DMS 273 treated with DMSO at 0.1 percent for 48 hours (cell line): ENCODE measurements around the gene CMSS1.

Source experiments
- DNase-seq: peaks from one replicate; lab custom pipeline; 2025; lab: John Stamatoyannopoulos, UW

CMSS1 gene

DNA sequence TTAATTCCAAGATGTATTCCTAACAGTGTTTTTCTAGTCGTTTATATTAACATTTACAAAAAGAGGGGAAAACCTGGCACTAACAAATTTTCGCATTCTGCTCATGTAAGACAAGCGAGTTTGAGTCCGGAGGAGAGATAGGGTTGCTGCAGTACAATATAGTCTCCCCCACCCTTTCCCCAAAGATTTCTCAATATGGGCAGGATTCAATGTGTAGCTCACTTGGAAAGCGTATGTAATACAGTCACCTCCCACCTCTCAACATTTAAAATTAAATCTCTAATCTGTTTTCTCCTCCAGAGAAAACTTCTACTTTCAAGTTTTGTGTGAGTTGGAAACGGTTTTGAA, 57.9 kb downstream of the CMSS1 start:
- DNase-seq = no peak

DNA sequence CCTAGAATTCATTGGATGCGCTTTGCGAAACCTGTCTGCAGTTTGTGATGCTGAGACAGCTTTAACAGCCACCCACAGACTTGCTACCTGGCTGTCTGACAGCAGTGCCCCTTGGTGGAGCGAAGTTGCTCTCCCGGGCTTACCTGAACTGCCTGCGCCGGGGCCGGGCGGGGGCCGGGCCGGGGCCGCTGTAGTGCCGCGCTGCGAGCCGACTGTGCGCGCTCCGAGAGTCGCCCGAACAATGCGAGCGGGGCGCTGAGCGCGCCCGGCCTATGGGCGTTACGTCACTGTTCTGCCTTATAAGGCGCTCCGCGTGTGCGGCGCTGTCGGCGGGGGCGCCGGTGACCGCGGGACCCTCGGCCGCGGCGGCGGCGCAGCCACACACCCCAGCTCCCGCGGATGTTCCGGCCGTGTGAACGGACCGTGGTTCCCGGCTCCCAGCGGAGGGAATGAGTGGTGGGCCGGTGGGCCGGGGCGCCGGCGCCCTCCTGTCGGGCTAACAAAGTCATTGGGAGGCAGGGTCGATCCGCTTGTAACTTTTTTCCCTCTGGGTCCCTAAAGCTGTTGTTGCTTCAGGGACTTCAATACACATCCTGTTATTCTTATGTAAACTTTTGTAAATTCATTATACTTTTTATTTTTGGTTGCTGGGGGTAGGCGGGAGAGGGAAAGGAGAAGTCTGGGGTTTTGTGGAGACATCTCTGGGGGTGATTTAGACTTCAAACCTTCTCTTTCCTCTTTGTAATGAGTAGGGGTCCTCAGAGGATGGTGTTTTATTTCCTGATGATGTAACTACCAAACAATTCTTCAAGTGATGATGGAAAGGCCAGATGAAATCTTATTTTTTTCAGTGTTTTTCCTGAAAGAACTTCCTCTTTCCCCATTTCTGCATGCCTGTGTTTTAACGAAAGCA, 58.5 kb downstream of the CMSS1 start:
- no peak for DNase-seq

DNA sequence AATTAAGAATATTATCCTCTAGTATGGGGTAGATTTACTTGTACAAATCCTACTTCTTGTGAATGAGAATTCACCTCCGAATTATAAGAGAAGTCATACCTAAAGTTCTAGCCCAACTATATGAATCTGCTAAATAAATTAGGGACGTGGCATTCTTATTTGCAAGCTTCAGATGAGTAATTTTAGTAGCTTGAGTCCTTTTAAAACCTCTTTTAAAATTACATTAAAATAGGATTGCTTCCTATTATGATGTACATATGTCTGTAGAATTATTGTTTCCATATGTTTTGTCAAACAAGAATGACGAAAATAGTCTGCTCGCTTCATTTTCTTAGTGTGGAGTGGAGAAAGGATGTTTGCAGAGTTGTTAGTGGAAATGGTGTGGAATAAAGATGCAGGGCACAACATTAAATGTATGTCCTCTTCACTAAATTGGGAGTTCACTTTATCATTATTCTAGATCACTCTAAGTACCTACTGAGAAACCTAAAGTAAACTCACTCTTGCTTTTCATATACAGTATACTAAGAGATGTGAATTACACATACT, 59.4 kb downstream of the CMSS1 start:
- DNase-seq = no peak

DNA sequence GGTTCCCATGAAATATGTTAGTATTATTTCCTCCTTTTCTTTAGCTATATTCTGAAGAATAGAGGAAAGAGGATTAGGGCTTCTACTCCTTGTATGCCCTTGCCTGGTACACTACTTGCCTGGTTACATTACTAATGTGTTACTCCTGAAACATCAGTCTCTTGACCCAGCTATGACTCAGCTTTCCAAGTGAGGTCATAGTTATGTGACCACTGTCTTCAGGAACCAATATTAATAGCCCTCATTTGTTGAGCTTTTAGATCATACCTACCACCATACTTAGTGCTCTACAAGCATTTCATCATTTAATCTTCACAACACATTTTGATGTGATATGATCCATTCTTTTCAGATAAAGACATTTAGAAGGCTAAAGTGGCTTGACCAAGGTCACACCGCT, 60.3 kb downstream of the CMSS1 start:
- DNase-seq = no peak

DNA sequence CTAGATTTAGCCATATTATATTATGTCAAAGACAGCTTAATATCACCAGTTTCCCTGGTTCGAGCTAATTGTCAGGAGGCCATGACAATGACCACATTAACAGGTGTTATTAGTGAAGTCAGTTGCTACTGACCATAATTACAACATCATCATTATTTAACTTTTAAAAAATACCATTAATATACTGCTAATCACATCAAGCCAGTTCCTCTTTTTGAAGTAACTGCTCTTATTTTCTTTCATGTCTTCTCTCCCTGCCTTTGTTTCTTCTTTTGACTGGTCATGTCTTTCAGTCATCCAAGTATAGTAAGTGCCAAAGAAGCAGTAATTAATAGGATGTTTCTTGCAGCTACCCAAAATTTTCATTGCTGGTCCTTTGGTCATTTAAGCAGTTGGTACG, 61.6 kb downstream of the CMSS1 start:
- no peak for DNase-seq

DNA sequence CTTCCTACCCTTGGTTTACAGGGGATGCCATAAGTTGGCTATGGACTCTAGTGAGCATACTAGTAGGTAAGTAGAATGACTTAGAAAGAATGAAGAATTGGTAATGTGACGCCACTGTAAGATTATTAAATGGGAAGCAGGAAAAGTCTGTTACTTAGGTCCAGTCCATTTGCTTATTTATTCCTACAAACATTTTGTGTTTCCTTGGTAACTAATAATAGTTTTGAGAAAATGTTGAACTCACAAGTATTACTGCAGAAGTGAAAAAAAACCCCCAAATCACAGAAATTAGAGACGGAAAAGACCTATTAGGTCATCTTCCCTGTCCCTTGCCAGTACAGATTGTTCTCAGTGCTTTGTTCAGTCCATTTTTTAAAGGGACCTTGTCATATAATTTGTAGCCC, 63.5 kb downstream of the CMSS1 start:
- no peak for DNase-seq

DNA sequence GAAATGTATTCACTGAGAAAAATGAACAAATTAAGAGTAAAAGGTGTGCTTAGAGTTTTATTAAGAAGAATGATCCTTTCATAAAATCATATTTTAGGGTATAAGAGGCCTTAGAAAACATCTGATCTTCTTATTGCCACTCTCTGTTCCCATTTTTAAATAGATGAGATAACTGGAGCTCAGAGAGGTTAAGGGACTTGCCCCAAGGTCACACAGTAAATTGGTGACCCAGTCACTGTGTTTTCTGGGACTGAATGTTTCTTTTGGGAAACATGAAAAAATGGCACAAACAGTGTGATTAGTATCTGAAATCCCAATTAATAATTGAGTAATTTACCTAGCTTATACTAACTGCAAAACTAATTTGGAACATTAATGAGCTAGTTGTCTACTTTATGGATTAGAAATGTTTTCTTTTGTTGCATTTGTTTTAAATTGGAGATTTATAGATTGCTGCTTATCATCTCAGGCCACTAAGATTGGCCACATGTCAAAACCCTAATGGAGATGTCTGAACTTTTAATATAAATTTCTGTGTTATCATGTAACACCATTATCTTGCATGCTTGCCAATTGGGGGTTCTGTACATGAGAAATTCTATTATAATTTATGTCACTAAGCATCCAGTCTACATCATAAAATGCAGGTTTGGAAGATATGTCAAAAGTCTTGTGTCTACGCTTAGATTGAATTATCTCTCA, 64.9 kb downstream of the CMSS1 start:
- DNase-seq = no peak

DNA sequence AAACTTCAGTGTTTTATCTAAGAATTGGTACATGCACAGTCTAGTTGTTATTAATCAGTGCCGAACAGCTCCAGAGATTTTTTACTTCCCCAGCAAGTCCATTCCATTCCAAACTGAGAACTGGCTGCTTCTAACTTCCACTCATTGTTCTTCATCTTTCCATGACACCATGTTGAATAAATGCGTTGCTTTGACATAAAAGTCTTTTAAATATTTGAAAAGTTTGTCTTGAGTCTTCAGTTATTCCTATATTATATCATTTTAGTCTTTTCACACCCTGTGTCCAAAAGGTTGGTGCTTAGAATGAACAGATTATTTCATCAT, 65.4 kb downstream of the CMSS1 start:
- no peak for DNase-seq

DNA sequence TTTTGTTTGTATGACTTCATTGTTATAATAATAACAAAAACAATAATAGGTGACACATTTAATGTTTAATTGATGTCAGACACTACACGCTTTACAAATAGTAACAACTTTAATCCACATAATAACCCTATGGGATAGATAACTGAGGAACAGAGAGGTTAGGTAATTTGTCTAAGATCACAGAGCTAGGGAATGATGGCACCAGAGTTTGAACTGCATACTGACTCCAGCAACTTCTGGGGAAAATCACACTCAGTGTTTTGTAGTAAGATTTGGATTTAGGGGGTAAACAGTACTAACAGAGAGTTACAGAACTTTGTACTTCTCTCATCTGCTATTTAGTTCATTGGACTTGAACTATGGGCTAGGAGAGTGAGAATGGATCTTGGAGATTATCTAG, 66.0 kb downstream of the CMSS1 start:
- DNase-seq = no peak

DNA sequence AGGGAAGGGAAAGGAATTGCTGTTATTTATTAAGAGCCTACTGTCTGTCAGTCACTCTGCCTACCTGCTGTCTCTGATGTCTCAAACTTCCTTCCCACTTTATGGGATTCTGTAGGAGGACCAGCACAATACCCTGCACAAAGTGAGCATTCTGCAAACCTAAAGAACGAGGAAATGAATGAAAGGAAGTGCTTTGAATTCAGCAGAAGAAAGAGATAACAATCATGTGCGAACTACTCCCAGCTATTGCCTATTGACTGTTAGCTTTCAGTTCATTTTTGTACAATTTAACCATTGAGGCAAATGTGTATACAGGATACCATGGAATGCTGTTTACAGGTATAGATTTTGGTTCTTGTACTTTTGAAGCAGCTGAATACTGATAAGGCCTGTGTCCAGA, 66.8 kb downstream of the CMSS1 start:
- no peak for DNase-seq

DNA sequence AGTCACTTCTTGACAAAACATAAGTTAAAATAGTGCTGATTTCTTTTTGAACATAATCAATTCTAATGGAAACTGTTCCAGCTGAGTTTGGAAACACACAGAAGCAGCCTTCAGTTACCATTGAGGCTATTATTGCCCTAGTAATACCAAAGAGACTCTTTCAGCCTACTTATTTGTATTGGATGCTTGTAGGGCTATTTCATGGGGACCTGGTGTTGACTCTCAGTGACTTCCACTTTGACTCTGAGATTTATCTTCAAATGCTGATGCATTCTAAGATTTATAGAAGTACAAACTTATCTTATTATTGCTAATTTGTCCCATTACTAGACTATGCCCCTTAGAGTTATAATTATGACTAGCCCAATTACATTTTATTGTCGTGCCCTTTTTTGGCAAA, 67.4 kb downstream of the CMSS1 start:
- no peak for DNase-seq

DNA sequence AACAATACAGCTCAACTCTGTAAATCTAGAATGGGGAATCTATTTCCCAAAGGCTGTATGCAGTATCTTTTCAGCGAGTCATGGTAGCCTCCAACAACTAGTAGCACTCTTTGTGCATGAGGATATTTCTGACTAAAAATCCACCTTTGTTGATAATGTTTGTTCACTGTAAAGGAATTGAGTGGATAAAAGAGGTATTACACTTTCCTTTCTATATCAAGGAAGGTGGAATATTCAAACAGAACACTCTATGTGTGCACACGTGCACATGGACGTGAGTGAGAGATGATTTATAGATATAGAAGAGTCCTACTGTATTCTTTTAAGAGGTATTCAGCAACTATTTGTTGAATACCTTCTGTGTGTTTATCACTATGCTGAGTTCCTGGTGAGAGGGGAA, 68.2 kb downstream of the CMSS1 start:
- DNase-seq = no peak

DNA sequence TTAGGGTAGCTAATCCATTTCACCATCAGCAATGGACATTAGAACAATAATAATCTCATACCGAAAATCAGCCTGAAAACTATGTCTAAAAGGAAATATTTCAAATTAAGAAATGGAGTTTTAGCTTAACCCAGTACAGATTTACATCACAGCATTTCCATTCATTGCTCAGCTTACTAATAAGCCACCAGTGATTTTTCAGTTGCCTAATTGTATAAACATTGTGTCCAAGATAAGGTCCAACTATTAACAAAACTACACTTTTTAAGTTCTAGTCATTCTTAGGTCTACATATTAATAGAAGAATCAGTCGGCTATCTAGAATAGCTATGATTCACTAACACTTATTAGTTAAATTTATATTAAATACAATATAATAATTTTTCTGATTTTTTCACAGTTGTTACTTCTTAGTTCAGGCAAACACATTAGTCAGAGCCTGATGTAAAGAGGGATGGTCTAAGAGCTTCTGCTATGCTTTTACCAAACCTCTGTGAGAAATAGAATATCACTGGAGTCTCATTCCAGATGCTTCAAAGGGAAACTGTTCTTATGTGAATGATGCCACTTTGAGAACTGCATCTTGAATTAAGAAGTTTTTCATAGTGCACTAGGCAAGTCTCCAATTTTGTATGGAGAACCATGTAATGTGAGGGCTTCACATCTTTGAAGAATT, 74.1 kb downstream of the CMSS1 start:
- no peak for DNase-seq

DNA sequence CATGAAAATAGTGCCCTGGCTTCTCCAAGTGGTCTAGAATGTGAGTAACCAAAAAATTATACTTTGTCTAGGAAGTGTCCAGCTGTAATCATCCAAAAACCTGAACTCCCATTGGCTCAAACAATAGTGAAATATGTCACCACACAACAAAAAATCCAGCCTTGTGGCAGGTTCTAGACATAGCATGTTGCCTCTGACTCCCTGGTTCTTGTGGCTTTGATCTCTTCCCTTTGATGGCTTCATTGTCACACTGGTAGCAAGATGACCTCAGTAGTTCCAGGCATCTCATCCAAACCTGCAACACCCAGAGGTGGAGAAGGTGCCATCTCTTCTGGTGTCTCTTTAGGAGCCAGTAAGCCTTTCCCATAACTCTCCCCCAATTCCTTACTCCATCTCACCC, 74.7 kb downstream of the CMSS1 start:
- no peak for DNase-seq

DNA sequence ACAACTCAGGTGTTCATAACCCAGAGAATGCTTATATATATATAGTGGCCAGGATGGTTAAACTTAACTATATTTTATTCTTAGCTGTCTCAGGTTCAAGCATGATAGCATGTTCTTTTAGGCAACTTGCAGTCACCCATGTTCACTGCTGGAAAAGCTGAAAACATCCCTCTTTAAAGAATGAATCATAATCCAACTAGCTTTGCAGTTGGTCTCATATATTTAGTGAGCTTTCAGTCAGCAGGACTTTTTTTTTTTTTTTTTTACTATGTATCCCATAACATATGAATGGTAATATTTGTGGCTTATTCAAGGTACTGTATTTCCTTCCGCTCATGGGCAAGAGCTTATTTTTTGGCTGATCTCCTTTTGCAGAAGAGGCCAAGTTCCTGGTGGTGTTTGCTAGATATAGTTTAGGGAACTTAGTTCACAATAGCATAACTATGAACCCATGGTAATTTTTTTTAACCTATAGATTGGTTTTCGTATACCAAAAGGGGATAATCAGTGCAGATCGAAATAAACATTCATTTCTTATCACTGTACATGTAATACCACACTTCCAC, 77.6 kb downstream of the CMSS1 start:
- DNase-seq = no peak

DNA sequence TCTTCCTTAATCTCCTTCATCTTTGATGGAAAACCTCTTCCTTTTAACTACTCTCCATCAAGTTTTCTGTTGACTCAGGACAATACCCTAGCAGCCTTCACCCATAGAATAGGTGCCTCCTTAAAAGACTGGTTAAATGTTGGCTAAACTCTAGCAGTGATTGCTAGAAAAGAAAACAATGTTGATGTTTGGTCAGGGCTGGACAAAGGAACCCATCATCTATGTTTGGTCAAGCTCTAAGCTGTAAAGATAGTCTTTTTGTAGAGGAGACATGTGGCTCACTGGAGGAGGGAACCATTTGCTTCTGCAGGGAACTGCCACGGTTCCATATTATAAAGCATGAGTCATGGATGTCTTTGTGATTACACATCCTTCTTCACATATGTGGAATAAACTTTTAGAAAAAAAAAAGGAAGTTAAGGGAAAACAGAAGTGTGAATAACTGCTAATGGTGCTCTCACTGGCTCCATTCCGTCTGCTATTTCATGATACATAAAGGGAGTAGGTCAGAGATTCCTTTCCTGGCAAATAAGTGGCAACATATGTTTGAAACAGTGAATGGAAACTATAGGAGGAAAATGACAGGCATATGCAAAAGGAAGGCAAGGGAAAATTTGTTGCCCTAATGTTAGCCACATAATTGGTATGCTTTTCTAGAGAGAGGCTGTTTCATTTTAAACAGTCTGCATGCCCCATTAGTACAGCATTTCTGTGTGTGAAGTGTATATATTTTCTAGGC, 78.2 kb downstream of the CMSS1 start:
- DNase-seq = no peak

DNA sequence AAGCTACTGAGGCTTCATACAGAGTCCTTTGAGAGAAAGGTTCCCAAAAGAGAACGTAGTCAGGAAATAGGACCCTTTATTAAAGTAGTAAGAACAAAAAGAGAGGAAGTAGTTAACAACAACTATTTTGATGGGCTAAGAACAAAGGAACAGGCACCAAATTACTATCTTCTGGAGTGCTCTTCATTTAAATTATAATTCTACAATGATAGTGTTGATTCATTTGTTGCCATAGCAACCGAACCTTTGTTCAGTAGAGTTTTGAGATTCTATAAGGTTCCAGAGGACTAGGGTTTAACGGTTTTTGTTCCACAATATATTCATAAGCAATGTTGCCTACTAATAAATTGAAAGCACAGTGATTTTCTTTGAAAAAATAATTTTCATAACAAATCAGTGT, 78.8 kb downstream of the CMSS1 start:
- no peak for DNase-seq

DNA sequence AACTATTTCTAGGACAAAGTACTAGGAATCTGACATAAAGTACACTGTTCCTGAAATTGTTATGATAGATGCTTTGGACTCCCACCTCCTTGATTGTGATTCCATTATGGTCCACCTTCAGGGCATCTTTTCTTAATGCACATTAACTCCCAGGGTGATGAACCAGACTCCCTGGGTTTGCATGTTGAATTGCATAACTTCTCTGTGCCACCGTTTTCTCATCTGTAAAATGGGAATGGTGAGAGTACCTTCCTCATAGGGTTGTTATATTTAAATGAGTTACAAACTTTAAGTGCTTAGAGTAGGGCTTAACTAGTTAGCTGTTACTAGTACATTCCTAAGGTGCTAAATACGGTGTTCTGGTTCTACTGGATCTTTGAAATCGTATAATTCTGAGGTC, 81.9 kb downstream of the CMSS1 start:
- DNase-seq = no peak

DNA sequence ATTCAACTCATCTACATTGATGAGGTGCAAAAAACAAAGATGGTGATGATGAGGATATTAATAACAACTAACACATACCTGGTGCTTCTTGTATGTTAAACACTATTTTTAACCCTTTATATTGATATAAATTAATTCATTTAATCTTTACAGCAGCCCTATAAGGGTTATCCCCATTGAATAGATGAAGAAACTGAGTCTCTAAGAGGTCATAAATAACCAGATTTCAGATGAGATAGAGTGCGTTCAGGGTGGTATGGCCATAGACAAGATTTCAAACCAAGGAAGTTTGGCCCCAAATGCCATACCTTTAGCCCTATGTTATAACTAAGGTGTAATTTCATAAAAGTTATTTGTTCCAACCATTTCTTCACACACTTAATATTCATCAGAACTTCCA, 82.6 kb downstream of the CMSS1 start:
- no peak for DNase-seq

DNA sequence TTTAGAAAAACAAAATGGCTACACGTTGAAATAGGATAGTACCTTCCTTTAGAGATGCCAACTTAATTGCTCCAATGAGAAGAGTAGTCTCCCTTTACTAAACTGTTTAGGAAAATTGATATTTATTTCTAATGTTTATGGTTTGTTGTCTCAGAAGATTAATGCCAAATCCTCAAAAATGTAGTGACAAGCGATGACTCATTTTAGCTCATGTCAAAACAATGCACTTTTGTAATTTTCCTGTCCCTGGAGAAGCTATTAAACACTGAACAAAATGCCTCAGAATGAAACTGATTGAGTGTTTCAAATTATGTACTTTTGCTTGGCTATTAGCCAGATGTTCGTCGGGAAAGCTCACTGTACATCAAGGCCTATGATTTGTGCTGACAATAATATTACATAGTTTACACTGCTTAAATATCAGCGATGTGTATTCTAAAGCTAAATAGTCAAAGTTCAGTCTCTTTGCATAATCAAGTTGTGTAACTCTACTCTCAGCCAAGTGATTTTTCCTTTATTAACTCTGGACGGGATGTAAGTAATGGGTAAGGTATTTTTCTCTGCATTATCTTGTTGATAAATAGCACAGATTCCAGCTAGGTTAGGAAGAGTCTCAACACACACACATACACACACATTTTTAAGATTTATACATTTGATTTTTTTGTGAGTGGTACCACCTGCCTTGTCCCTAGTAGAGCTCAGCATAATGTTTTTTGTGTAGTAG, 83.7 kb downstream of the CMSS1 start:
- no peak for DNase-seq

DNA sequence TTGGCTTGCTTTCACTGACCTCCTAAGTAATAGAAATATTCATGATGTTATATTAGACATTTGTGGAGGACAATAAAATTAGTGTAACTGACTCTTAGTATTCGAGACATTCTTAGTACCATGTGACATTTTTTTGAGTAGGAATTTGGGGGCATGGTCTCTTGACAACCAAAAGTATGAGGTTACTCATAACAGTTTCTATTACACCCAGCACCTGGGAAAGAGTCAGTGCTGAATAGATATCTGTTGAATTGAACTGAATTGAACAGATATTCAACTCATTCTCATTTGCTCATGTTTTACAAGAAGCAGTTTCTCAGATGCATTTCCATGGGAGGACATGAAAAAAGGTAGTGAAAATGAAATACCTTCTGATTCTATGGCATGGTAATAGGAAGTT, 84.4 kb downstream of the CMSS1 start:
- no peak for DNase-seq
